Measurements from ENCODE around the gene ATP8A2. TPM values are rescaled to one million over a fixed set of nuclear protein-coding genes. Genes with fewer than 3 reads are reported as not detected.

ATP8A2 gene
- total RNA-seq, 5 donors from 2014 or later (not counting 1 experiment from before 2014, with no cell fraction given), result 0.39 to 0.85 (median 0.73) TPM

DNA sequence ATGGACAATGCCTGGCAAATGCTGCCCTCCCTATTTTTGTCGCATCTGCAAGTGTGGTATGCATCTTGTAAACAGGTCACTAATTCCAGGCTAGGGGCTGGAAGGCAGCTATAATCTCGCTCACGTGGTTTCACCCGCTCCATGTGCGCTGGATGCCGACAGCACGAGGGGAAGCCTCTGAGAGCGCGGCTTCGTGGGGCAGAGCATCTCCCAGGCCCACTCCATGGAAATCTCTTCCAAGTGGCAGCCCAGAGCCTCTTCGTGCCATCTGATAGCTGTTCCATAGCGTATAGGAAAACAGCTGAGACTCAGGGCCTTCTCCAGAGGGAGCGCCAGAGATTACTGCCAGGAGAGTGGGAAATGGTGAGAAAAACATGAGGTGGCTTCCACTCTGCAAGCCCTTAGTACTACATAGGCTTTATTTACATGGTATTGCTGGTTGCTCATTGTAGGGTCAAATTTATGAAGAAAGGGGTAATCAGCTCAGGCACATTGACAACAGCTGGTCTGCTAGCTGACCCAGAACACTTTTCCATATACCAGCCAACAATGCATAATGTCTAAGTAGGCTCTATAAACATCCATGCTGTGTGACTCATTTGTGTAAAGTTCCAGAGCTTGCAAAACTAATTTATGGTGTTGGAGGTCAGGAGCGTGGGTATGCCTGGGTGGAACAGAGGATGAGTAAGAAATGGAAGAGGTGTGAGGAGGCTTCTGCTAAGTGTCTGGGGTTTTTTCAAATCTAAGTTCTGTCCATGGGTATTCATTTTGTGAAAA is 514.9 kb downstream of the ATP8A2 start:
- Histone ChIP-seq H3K4me3 (ENCODE audit: control insufficient read depth in 1 of 2, extremely low read depth in 1 of 2, low read length in 1 of 2) (no peak overlapping the region), H3K4me1 (ENCODE audit: control insufficient read depth in 1 of 2, extremely low read depth in 1 of 2, insufficient read depth in 2 of 2, low read length in 2 of 2) (peaks cover 13 to 36% of the 10 kb centered on the region in 2 experiments), H3K9me3 (no peaks in the 10 kb centered on the region), H3K27me3 (replicated peaks in 1 of 2; ENCODE audit: control insufficient read depth in 2 of 2, extremely low read depth in 1 of 2, insufficient read depth in 2 of 2, low read length in 1 of 2) (no peaks in the 10 kb centered on the region), H3K36me3 (ENCODE audit: control insufficient read depth in 2 of 2, extremely low read depth in 1 of 2, insufficient read depth in 1 of 2, low read length in 1 of 2) (no peaks in the 10 kb centered on the region), H3K27ac (ENCODE audit: low read length) (no peak overlapping the region)
- POLR2A ChIA-PET, result no interaction called here
- Mint-ChIP-seq H3K27me3 (no peaks in the 10 kb centered on the region), H3K36me3 (no peaks in the 10 kb centered on the region), H3K4me1 (peaks cover 55 to 72% (median 59%) of the 10 kb centered on the region in 3 donors), H3K27ac (peak overlapping the region in 1 of 2 donors; percentile 66), H3K4me3 (no peak overlapping the region), H3K9me3 (no peaks in the 10 kb centered on the region)
- CTCF ChIA-PET, result interaction anchor here in 1 of 2 donors (0.9 kb wide), 1 partner anchor 64 kb away, joined by 3 read pairs; no protein-coding TSS in a partner anchor
- no peak for DNase-seq
- 84% methylated on average over 8 of the region's 14 CpGs for WGBS (ENCODE audit: insufficient coverage)
- no peak for ATAC-seq (replicated peaks in 1 of 4)

DNA sequence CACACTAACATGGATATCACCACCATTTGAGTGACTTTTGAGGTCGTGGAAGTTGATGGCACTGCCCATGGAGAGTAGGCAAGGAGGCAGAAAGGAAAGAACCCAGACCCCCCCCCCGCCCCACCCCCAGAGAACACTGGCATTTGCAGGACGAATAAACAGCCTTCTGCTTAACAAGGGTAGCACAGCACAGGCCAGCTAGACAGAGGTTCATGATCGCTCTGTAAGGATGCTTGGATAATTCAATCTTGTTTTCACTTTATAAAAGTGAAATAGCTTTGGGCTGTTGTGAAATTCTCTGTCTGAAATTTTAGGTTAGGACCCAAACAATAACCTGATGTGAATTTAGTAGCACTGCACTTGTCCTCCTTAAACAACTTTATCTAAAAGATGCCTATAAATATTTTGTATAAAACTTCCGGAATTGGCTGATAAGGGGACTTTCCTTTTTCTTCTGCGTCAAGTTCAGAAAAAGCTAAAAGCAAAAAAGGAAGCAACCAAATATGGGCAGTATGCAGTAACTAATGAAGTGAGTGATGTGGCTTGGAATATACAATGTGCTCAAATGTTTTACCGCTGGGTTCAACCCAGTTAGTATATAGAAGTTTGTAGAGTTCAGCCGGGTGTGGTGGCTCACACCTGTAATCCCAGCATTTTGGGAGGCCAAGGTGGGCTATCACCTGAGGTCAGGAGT is 516.3 kb downstream of the ATP8A2 start:
- Histone ChIP-seq H3K4me1 (ENCODE audit: control insufficient read depth in 1 of 2, extremely low read depth in 1 of 2, insufficient read depth in 2 of 2, low read length in 2 of 2) (peaks cover 5 to 25% of the 10 kb centered on the region in 2 experiments), H3K27ac (ENCODE audit: low read length) (peak overlapping the region; percentile 61), H3K27me3 (replicated peaks in 1 of 2; ENCODE audit: control insufficient read depth in 2 of 2, extremely low read depth in 1 of 2, insufficient read depth in 2 of 2, low read length in 1 of 2) (no peaks in the 10 kb centered on the region), H3K36me3 (ENCODE audit: control insufficient read depth in 2 of 2, extremely low read depth in 1 of 2, insufficient read depth in 1 of 2, low read length in 1 of 2) (no peaks in the 10 kb centered on the region), H3K9me3 (no peaks in the 10 kb centered on the region), H3K4me3 (ENCODE audit: control insufficient read depth in 1 of 2, extremely low read depth in 1 of 2, low read length in 1 of 2) (no peak overlapping the region)
- WGBS (ENCODE audit: insufficient coverage), result 50% methylated on average over 1 of the region's 8 CpGs
- H3K4me3 Mint-ChIP-seq, result peak overlapping the region; percentile 31 to 66 (median 36)
- no peaks in the 10 kb centered on the region for H3K27me3 Mint-ChIP-seq
- CTCF ChIA-PET, result interaction anchor here in 1 of 2 donors (0.8 kb wide), 1 partner anchor 13 kb away, joined by 3 read pairs; no protein-coding TSS in a partner anchor
- peak; percentile 50 to 95 (median 70) for ATAC-seq (replicated peaks in 1 of 4)
- H3K9me3 Mint-ChIP-seq, result no peaks in the 10 kb centered on the region
- POLR2A ChIA-PET, result interaction anchor here (0.8 to 1.3 kb wide), 4 partner anchors 14 to 267 kb away, joined by 3 to 4 read pairs (median 3); no protein-coding TSS in a partner anchor
- H3K36me3 Mint-ChIP-seq, result no peaks in the 10 kb centered on the region
- H3K4me1 Mint-ChIP-seq, result peaks cover 41 to 64% (median 44%) of the 10 kb centered on the region in 3 donors
- peak in 1 of 35 experiments; percentile 71 for DNase-seq
- peak overlapping the region; percentile 24 to 70 for H3K27ac Mint-ChIP-seq

- Histone ChIP-seq H3K27me3 (replicated peaks in 1 of 2; ENCODE audit: control insufficient read depth in 2 of 2, extremely low read depth in 1 of 2, insufficient read depth in 2 of 2, low read length in 1 of 2) (no peaks in the 10 kb centered on the region), H3K9me3 (no peaks in the 10 kb centered on the region), H3K4me1 (ENCODE audit: control insufficient read depth in 1 of 2, extremely low read depth in 1 of 2, insufficient read depth in 2 of 2, low read length in 2 of 2) (peaks cover 0 to 9% of the 10 kb centered on the region in 2 experiments), H3K4me3 (ENCODE audit: control insufficient read depth in 1 of 2, extremely low read depth in 1 of 2, low read length in 1 of 2) (no peak overlapping the region), H3K36me3 (ENCODE audit: control insufficient read depth in 2 of 2, extremely low read depth in 1 of 2, insufficient read depth in 1 of 2, low read length in 1 of 2) (no peaks in the 10 kb centered on the region), H3K27ac (ENCODE audit: low read length) (no peak overlapping the region)
- Mint-ChIP-seq H3K4me3 (no peak overlapping the region), H3K27ac (peak overlapping the region in 1 of 2 donors; percentile 77), H3K36me3 (no peaks in the 10 kb centered on the region), H3K9me3 (peaks cover 0 to under 1% (median 0%) of the 10 kb centered on the region in 3 donors), H3K4me1 (peaks cover 25 to 40% (median 27%) of the 10 kb centered on the region in 3 donors), H3K27me3 (no peaks in the 10 kb centered on the region)
- ATAC-seq (replicated peaks in 1 of 4) (no peak), DNase-seq (no peak)
- POLR2A ChIA-PET, result no interaction called here
- CTCF ChIA-PET, result interaction anchor here in 1 of 2 donors (0.5 kb wide), 1 partner anchor 173 kb away, joined by 3 read pairs; no protein-coding TSS in a partner anchor
- WGBS (ENCODE audit: insufficient coverage), result no CpG with 5 or more reads among the region's 4 CpGs
Measured at GRCh38 chr13:25890671-25891212, 519.0 kb downstream of the ATP8A2 start.

DNA sequence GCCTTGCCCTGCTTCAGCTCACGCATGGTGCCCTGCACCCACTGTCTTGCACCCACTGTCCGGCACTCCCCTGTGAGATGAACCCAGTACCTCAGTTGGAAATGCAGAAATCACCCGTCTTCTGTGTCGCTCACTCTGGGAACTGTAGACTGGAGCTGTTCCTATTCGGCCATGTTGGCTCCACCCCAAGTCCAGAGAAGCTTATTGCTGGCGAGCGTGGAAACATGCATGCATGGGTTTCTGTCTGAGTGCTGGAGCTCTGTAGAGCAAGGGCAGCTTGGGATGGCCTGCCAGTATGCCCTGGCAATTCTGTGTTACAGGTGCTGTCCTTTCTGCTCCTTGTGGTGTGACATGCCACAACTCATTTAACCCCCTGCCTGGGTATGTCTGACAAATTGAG is 527.2 kb downstream of the ATP8A2 start:
- Histone ChIP-seq H3K27ac (ENCODE audit: low read length) (no peak overlapping the region), H3K9me3 (no peaks in the 10 kb centered on the region), H3K4me3 (ENCODE audit: control insufficient read depth in 1 of 2, extremely low read depth in 1 of 2, low read length in 1 of 2) (no peak overlapping the region), H3K4me1 (ENCODE audit: control insufficient read depth in 1 of 2, extremely low read depth in 1 of 2, insufficient read depth in 2 of 2, low read length in 2 of 2) (peaks cover 33 to 44% of the 10 kb centered on the region in 2 experiments), H3K27me3 (replicated peaks in 1 of 2; ENCODE audit: control insufficient read depth in 2 of 2, extremely low read depth in 1 of 2, insufficient read depth in 2 of 2, low read length in 1 of 2) (peaks cover 0 to 3% of the 10 kb centered on the region in 2 experiments), H3K36me3 (ENCODE audit: control insufficient read depth in 2 of 2, extremely low read depth in 1 of 2, insufficient read depth in 1 of 2, low read length in 1 of 2) (no peaks in the 10 kb centered on the region)
- POLR2A ChIA-PET, result no interaction called here
- DNase-seq (no peak), ATAC-seq (replicated peaks in 1 of 4) (no peak)
- Mint-ChIP-seq H3K9me3 (peaks cover 0 to 5% (median 0%) of the 10 kb centered on the region in 3 donors), H3K36me3 (no peaks in the 10 kb centered on the region), H3K27me3 (no peaks in the 10 kb centered on the region), H3K4me1 (peaks cover 22 to 39% (median 33%) of the 10 kb centered on the region in 3 donors), H3K4me3 (peak overlapping the region in 1 of 3 donors; percentile 71), H3K27ac (peak overlapping the region in 1 of 2 donors; percentile 67)
- CTCF ChIA-PET, result no interaction called here
- 97% methylated on average over 7 of the region's 7 CpGs for WGBS (ENCODE audit: insufficient coverage)

DNA sequence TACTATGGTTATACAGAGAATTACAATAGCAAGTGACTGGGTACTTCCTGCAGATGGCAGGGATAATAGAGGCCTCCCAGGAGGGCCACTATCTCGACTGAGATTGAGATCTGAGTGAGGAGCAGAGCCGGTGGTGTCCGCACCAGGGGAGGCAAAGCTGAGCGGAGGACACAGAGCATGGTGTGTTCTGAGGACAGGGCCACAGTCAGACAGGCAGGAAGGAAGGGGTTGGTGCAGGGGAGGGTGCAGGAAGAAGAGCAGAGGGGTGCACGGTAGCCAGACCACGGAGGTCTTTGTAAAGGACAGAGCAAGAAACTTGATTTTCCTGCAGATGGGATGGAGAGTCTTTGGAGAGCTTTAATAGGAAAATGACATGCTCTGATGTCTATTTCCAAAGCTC is 527.7 kb downstream of the ATP8A2 start:
- H3K9me3 Mint-ChIP-seq, result peaks cover 0 to 5% (median 0%) of the 10 kb centered on the region in 3 donors
- H3K4me1 ChIP-seq (ENCODE audit: control insufficient read depth in 1 of 2, extremely low read depth in 1 of 2, insufficient read depth in 2 of 2, low read length in 2 of 2), result peaks cover 36 to 48% of the 10 kb centered on the region in 2 experiments
- no peak overlapping the region for H3K4me3 ChIP-seq (ENCODE audit: control insufficient read depth in 1 of 2, extremely low read depth in 1 of 2, low read length in 1 of 2)
- ATAC-seq (replicated peaks in 1 of 4) (peak in 2 of 4 experiments; percentile 47 to 49), DNase-seq (peak in 2 of 35 experiments; percentile 11 to 27)
- ChIA-PET CTCF (interaction anchor here in 1 of 2 donors (1.0 kb wide), 1 partner anchor 23 kb away, joined by 4 read pairs; no protein-coding TSS in a partner anchor), POLR2A (no interaction called here)
- WGBS (ENCODE audit: insufficient coverage), result 46% methylated on average over 4 of the region's 6 CpGs
- no peaks in the 10 kb centered on the region for H3K36me3 Mint-ChIP-seq
- H3K27ac ChIP-seq (ENCODE audit: low read length), result no peak overlapping the region
- no peaks in the 10 kb centered on the region for H3K9me3 ChIP-seq
- H3K4me1 Mint-ChIP-seq, result peaks cover 22 to 39% (median 33%) of the 10 kb centered on the region in 3 donors
- peak overlapping the region; percentile 67 to 83 for H3K27ac Mint-ChIP-seq
- peak overlapping the region in 1 of 3 donors; percentile 71 for H3K4me3 Mint-ChIP-seq
- peaks cover 0 to 3% of the 10 kb centered on the region in 2 experiments for H3K27me3 ChIP-seq (replicated peaks in 1 of 2; ENCODE audit: control insufficient read depth in 2 of 2, extremely low read depth in 1 of 2, insufficient read depth in 2 of 2, low read length in 1 of 2)
- no peaks in the 10 kb centered on the region for H3K27me3 Mint-ChIP-seq
- H3K36me3 ChIP-seq (ENCODE audit: control insufficient read depth in 2 of 2, extremely low read depth in 1 of 2, insufficient read depth in 1 of 2, low read length in 1 of 2), result no peaks in the 10 kb centered on the region

DNA sequence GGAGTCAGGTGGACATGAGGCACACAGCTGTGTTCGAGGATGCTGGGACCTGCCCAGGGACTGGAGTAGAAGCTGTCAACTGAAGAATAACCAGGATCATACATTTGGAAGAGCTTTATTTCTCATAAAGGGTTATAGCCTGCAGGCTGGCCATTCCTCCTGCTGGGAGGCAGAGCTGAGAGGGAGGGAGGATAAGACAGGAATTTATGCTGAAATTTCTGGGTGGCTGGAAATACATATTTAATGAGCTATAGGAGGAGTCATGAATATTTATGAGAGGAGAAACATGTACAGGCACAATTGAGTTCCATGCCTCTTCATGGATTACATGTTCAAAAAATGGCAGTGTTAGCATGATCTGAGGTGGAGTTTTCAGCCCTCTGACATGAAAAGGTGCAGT is 528.2 kb downstream of the ATP8A2 start:
- Histone ChIP-seq H3K36me3 (ENCODE audit: control insufficient read depth in 2 of 2, extremely low read depth in 1 of 2, insufficient read depth in 1 of 2, low read length in 1 of 2) (no peaks in the 10 kb centered on the region), H3K9me3 (no peaks in the 10 kb centered on the region), H3K27me3 (replicated peaks in 1 of 2; ENCODE audit: control insufficient read depth in 2 of 2, extremely low read depth in 1 of 2, insufficient read depth in 2 of 2, low read length in 1 of 2) (peaks cover 0 to 3% of the 10 kb centered on the region in 2 experiments), H3K4me3 (ENCODE audit: control insufficient read depth in 1 of 2, extremely low read depth in 1 of 2, low read length in 1 of 2) (no peak overlapping the region), H3K4me1 (ENCODE audit: control insufficient read depth in 1 of 2, extremely low read depth in 1 of 2, insufficient read depth in 2 of 2, low read length in 2 of 2) (peaks cover 40 to 51% of the 10 kb centered on the region in 2 experiments), H3K27ac (ENCODE audit: low read length) (no peak overlapping the region)
- 100% methylated on average over 1 of the region's 1 CpG for WGBS (ENCODE audit: insufficient coverage)
- peak overlapping the region; percentile 2 to 71 (median 5) for H3K4me3 Mint-ChIP-seq
- peaks cover 0 to 5% (median 0%) of the 10 kb centered on the region in 3 donors for H3K9me3 Mint-ChIP-seq
- ChIA-PET POLR2A (no interaction called here), CTCF (interaction anchor here in 1 of 2 donors (1.0 kb wide), 1 partner anchor 24 kb away, joined by 4 read pairs; no protein-coding TSS in a partner anchor)
- H3K27ac Mint-ChIP-seq, result peak overlapping the region; percentile 59 to 67
- no peak for DNase-seq
- no peaks in the 10 kb centered on the region for H3K36me3 Mint-ChIP-seq
- no peak for ATAC-seq (replicated peaks in 1 of 4)
- H3K27me3 Mint-ChIP-seq, result no peaks in the 10 kb centered on the region
- H3K4me1 Mint-ChIP-seq, result peaks cover 22 to 39% (median 33%) of the 10 kb centered on the region in 3 donors
